B cell (primary cell): ENCODE data around the gene LEPR. TPM values are rescaled to one million over a fixed set of nuclear protein-coding genes. Genes with fewer than 3 reads are reported as not detected.

Experiments used
- ATAC-seq: fragments of 200-7000 bp; cut with Tn5 transposase; one replicate; pipeline ENCODE4 v1.10.0; 2021; ENCODE audit warnings: low read depth, mild to moderate bottlenecking, moderate number of reproducible peaks, moderate library complexity
- CTCF ChIA-PET: fragments of 350-600 bp; sonication (Branson Sonifier 250); formaldehyde crosslinking; loops from one replicate; lab custom pipeline; 2021; ENCODE audit warnings: antibody characterized with exemption, inconsistent platforms; lab: Charles Lee
- POLR2A ChIA-PET: fragments of 350-600 bp; sonication (Branson Sonifier 250); formaldehyde crosslinking; loops from one replicate; lab custom pipeline; 2021; ENCODE audit warnings: antibody characterized with exemption; lab: Charles Lee
- DNase-seq: peaks from one replicate; pipeline ENCODE4 v3.0.0; 2013
- H2AFZ ChIP-seq: 2 replicates; pipeline ENCODE4 v1.6.1; 2012; ENCODE audit warnings: mild to moderate bottlenecking, low read depth, low read length; ENCODE audit not compliant: insufficient read depth, poor library complexity, severe bottlenecking
- H3K27ac ChIP-seq, 2 donors: 1 replicate in 1 of 2; 2 replicates in 1 of 2; pipeline ENCODE4 v1.5.1; 2012 to 2013; ENCODE audit warnings: low read length in 2 of 2, mild to moderate bottlenecking in 2 of 2, moderate library complexity in 1 of 2
- H3K27me3 ChIP-seq, 4 experiments: fragments of 200-600 bp in 1 of 4; sonication (generic) in 1 of 4; replicated peaks in 1 of 4; 1 replicate in 2 of 4; 2 replicates in 2 of 4; pipeline versions ENCODE4 v1.6.1 to v1.7.0; 2013 to 2016; ENCODE audit warnings: low read length in 3 of 4, mild to moderate bottlenecking in 2 of 4, mixed read lengths in 1 of 4, moderate library complexity in 1 of 4; ENCODE audit not compliant: insufficient read depth in 4 of 4, control insufficient read depth in 3 of 4; ENCODE audit errors: control extremely low read depth in 1 of 4
- H3K36me3 ChIP-seq, 2 experiments: replicated peaks in 1 of 2; 1 replicate in 1 of 2; 2 replicates in 1 of 2; pipeline versions ENCODE4 v1.6.1 to v1.7.1; 2013; ENCODE audit warnings: low read length in 1 of 2; ENCODE audit not compliant: insufficient read depth in 2 of 2, control insufficient read depth in 1 of 2; ENCODE audit errors: control extremely low read depth in 1 of 2, extremely low read depth in 1 of 2
- H3K4me1 ChIP-seq, 2 donors: fragments of 200-600 bp in 1 of 2; sonication (generic) in 1 of 2; 1 replicate in 1 of 2; 2 replicates in 1 of 2; pipeline versions ENCODE4 v1.5.1 to v1.6.1; 2013 to 2017; ENCODE audit warnings: low read length in 2 of 2; ENCODE audit not compliant: control insufficient read depth in 2 of 2, insufficient read depth in 2 of 2
- H3K4me2 ChIP-seq: replicated peaks from 2 replicates; pipeline ENCODE3; 2012; ENCODE audit warnings: mild to moderate bottlenecking, low read depth, low read length; ENCODE audit not compliant: poor library complexity, severe bottlenecking
- H3K4me3 ChIP-seq, 5 experiments: fragments of 200-600 bp in 1 of 5; sonication (generic) in 1 of 5; 1 replicate in 3 of 5; 2 replicates in 2 of 5; pipeline versions ENCODE4 v1.5.1 to v1.7.0; 2011 to 2016; ENCODE audit warnings: low read length in 4 of 5, mild to moderate bottlenecking in 4 of 5, low read depth in 2 of 5, control low read depth in 1 of 5, moderate library complexity in 1 of 5; ENCODE audit not compliant: insufficient read depth in 1 of 5; ENCODE audit errors: control extremely low read depth in 1 of 5, extremely low read depth in 1 of 5
- H3K79me2 ChIP-seq: fragments of 200-600 bp; sonication (generic); one replicate; pipeline ENCODE4 v1.6.0; 2016; ENCODE audit warnings: low read length; ENCODE audit not compliant: control insufficient read depth, insufficient read depth
- H3K9ac ChIP-seq: fragments of 200-600 bp; sonication (generic); 2 replicates; pipeline ENCODE4 v1.6.1; 2017; ENCODE audit warnings: mild to moderate bottlenecking, low read length, moderate library complexity
- H3K9me3 ChIP-seq, 3 donors: one replicate each; pipeline versions ENCODE4 v1.6.1 to v1.7.1; 2013; ENCODE audit warnings: low read length in 2 of 3; ENCODE audit not compliant: control insufficient read depth in 2 of 3, insufficient read depth in 1 of 3; ENCODE audit errors: control extremely low read depth in 1 of 3
- H4K20me1 ChIP-seq: 2 replicates; pipeline ENCODE4 v1.6.0; 2012; ENCODE audit warnings: mild to moderate bottlenecking, low read length; ENCODE audit not compliant: insufficient read depth, control insufficient read depth, poor library complexity, severe bottlenecking
- H3K27ac Mint-ChIP-seq: one replicate; pipeline ENCODE4 v1.8.0; 2021; ENCODE audit warnings: mixed read lengths
- H3K27me3 Mint-ChIP-seq: one replicate; pipeline ENCODE4 v1.8.0; 2021; ENCODE audit warnings: mixed read lengths
- H3K4me1 Mint-ChIP-seq: one replicate; pipeline ENCODE4 v1.8.0; 2021; ENCODE audit warnings: mixed read lengths
- H3K4me3 Mint-ChIP-seq: one replicate; pipeline ENCODE4 v1.8.0; 2021; ENCODE audit warnings: mixed read lengths
- H3K9me3 Mint-ChIP-seq: one replicate; pipeline ENCODE4 v1.8.0; 2022; ENCODE audit warnings: mixed read lengths; ENCODE audit not compliant: insufficient read depth
- EZH2 ChIP-seq: IDR thresholded peaks from 2 replicates; pipeline ENCODE4 v1.6.1; 2012; ENCODE audit warnings: borderline replicate concordance, low read depth, mild to moderate bottlenecking, moderate library complexity, low read length; ENCODE audit not compliant: insufficient read depth, poor library complexity, severe bottlenecking
- WGBS: methylation state at CpG from one replicate; pipeline ENCODE4 v1.1.5; 2013; ENCODE audit warnings: missing lambda C conversion rate; ENCODE audit not compliant: insufficient coverage; 5-methylcytosine and 5-hydroxymethylcytosine counted together
- intact Hi-C: fragments of 100-400 bp; cut with micrococcal nuclease; formaldehyde crosslinking; loops from one replicate; pipeline ENCODE4 v1.10.0; 2022
- polyA plus RNA-seq: library from polyadenylated mRNA; depleted of rRNA; stranded (reverse); fragments of >200 nt; gene quantifications from 2 replicates; pipeline ENCODE4 v1.2.3, GENCODE V29; 2012
- total RNA-seq, 2 donors: library from RNA; stranded (reverse); fragments of 120-200 nt in 1 of 2; gene quantifications; 1 replicate in 1 of 2; 2 replicates in 1 of 2; pipeline versions ENCODE4 v1.2.3 to v1.2.4, GENCODE V29; 2013 to 2022
- TF ChIP-seq, protein P1 (sequence below): fragments of 200-600 bp; IDR thresholded peaks from one replicate; pipeline ENCODE4 v1.8.0; 2022; ENCODE audit warnings: antibody characterized with exemption, mild to moderate bottlenecking

The LEPR gene
- total and polyA plus RNA-seq, 2 donors (not counting 1 experiment from before 2014, with no cell fraction given), result 0.19 to 0.30 TPM

DNA sequence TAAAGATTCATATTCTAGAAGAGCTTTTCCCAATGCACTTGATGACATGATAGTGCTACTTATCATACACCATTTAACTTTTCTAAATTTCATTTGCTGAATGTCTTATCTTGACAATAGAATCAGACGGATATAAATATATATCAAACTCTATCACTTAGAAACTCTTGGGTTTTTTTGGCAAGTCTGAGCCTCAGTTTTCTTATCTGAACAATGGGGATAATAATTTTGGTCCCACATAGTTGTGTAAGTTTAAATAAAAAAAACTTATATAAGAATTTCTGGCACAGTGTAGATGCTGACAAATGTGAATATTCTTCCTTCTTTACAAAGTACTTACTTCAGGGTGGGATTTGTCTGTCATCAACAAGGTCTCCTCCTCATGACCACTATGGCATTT is 21.5 kb upstream of the LEPR start:
- peaks cover 4% of the 10 kb centered on the region for H3K27me3 Mint-ChIP-seq
- no peak overlapping the region for H2AFZ ChIP-seq
- H3K4me2 ChIP-seq, result no peak overlapping the region
- H3K27ac ChIP-seq, result no peak overlapping the region
- no CpG with 5 or more reads among the region's 1 CpG for WGBS
- POLR2A ChIA-PET, result no interaction called here
- no peaks in the 10 kb centered on the region for H3K27me3 ChIP-seq
- H3K4me3 Mint-ChIP-seq, result no peak overlapping the region
- no peaks in the 10 kb centered on the region for H4K20me1 ChIP-seq
- DNase-seq, result no peak
- CTCF ChIA-PET, result no interaction called here
- H3K79me2 ChIP-seq, result no peaks in the 10 kb centered on the region
- H3K36me3 ChIP-seq, result no peaks in the 10 kb centered on the region
- no peak for TF ChIP-seq EZH2
- no peak overlapping the region for H3K4me3 ChIP-seq
- no peak for ATAC-seq
- no peaks in the 10 kb centered on the region for H3K4me1 ChIP-seq
- H3K4me1 Mint-ChIP-seq, result no peaks in the 10 kb centered on the region
- H3K9ac ChIP-seq, result no peak overlapping the region
- no peaks in the 10 kb centered on the region for H3K9me3 Mint-ChIP-seq
- H3K9me3 ChIP-seq, result no peaks in the 10 kb centered on the region
- intact Hi-C loops, result no loop called here
- H3K27ac Mint-ChIP-seq, result no peak overlapping the region

DNA sequence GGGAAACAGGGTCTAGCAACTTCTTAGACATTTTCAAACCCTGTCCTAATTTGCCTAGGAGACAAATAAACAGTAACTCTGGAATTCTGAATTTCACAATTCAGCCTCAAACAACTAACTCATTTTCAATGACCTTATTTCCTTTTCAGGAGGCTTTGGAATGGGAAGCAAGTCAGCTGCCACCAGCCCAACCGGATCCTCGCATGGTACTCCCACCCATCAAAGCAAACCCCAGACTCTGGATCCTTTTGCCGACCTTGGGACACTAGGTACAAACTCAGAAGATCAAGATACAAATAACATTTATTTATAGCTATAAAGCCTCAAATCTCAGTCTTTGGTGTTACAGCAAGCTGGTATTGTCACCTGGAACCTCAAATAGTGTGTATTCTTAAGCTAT is 18.9 kb upstream of the LEPR start:
- Histone ChIP-seq H3K27me3 (no peaks in the 10 kb centered on the region), H3K4me3 (no peak overlapping the region), H4K20me1 (no peaks in the 10 kb centered on the region), H3K27ac (no peak overlapping the region), H3K4me2 (no peak overlapping the region), H2AFZ (no peak overlapping the region), H3K9me3 (no peaks in the 10 kb centered on the region), H3K79me2 (no peaks in the 10 kb centered on the region), H3K4me1 (no peaks in the 10 kb centered on the region), H3K36me3 (no peaks in the 10 kb centered on the region), H3K9ac (no peak overlapping the region)
- H3K9me3 Mint-ChIP-seq, result no peaks in the 10 kb centered on the region
- DNase-seq (no peak), ATAC-seq (no peak)
- H3K27ac Mint-ChIP-seq, result no peak overlapping the region
- H3K4me1 Mint-ChIP-seq, result no peaks in the 10 kb centered on the region
- ChIA-PET CTCF (no interaction called here), POLR2A (no interaction called here)
- 100% methylated on average over 2 of the region's 3 CpGs for WGBS
- peaks cover 16% of the 10 kb centered on the region for H3K27me3 Mint-ChIP-seq
- TF ChIP-seq, protein P1, sequence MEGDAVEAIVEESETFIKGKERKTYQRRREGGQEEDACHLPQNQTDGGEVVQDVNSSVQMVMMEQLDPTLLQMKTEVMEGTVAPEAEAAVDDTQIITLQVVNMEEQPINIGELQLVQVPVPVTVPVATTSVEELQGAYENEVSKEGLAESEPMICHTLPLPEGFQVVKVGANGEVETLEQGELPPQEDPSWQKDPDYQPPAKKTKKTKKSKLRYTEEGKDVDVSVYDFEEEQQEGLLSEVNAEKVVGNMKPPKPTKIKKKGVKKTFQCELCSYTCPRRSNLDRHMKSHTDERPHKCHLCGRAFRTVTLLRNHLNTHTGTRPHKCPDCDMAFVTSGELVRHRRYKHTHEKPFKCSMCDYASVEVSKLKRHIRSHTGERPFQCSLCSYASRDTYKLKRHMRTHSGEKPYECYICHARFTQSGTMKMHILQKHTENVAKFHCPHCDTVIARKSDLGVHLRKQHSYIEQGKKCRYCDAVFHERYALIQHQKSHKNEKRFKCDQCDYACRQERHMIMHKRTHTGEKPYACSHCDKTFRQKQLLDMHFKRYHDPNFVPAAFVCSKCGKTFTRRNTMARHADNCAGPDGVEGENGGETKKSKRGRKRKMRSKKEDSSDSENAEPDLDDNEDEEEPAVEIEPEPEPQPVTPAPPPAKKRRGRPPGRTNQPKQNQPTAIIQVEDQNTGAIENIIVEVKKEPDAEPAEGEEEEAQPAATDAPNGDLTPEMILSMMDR, result no peak
- no peak for TF ChIP-seq EZH2
- H3K4me3 Mint-ChIP-seq, result no peak overlapping the region
- intact Hi-C loops, result no loop called here
